ENCODE data around the gene CUTA.

CUTA gene

GRCh38 chr6:33417128-33417902, 592 bp downstream of the CUTA start (continued):
- peak; percentile 72 for TF ChIP-seq ZNF335 (tag by site-specific recombination; conservative IDR thresholded peaks at IDR 0.05)
- TF ChIP-seq, protein P1, sequence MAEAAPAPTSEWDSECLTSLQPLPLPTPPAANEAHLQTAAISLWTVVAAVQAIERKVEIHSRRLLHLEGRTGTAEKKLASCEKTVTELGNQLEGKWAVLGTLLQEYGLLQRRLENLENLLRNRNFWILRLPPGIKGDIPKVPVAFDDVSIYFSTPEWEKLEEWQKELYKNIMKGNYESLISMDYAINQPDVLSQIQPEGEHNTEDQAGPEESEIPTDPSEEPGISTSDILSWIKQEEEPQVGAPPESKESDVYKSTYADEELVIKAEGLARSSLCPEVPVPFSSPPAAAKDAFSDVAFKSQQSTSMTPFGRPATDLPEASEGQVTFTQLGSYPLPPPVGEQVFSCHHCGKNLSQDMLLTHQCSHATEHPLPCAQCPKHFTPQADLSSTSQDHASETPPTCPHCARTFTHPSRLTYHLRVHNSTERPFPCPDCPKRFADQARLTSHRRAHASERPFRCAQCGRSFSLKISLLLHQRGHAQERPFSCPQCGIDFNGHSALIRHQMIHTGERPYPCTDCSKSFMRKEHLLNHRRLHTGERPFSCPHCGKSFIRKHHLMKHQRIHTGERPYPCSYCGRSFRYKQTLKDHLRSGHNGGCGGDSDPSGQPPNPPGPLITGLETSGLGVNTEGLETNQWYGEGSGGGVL (tag by site-specific recombination; IDR thresholded peaks at IDR 0.05): peak; percentile 26; the same call in 1 of the 2 replicates
- TF ChIP-seq, protein P2, sequence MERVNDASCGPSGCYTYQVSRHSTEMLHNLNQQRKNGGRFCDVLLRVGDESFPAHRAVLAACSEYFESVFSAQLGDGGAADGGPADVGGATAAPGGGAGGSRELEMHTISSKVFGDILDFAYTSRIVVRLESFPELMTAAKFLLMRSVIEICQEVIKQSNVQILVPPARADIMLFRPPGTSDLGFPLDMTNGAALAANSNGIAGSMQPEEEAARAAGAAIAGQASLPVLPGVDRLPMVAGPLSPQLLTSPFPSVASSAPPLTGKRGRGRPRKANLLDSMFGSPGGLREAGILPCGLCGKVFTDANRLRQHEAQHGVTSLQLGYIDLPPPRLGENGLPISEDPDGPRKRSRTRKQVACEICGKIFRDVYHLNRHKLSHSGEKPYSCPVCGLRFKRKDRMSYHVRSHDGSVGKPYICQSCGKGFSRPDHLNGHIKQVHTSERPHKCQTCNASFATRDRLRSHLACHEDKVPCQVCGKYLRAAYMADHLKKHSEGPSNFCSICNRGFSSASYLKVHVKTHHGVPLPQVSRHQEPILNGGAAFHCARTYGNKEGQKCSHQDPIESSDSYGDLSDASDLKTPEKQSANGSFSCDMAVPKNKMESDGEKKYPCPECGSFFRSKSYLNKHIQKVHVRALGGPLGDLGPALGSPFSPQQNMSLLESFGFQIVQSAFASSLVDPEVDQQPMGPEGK (tag by site-specific recombination; IDR thresholded peaks at IDR 0.05): peak; percentile 66
- peak; percentile 2; the same call in 1 of the 2 replicates for TF ChIP-seq ZBTB17 (tag by site-specific recombination; IDR thresholded peaks at IDR 0.05)

DNA sequence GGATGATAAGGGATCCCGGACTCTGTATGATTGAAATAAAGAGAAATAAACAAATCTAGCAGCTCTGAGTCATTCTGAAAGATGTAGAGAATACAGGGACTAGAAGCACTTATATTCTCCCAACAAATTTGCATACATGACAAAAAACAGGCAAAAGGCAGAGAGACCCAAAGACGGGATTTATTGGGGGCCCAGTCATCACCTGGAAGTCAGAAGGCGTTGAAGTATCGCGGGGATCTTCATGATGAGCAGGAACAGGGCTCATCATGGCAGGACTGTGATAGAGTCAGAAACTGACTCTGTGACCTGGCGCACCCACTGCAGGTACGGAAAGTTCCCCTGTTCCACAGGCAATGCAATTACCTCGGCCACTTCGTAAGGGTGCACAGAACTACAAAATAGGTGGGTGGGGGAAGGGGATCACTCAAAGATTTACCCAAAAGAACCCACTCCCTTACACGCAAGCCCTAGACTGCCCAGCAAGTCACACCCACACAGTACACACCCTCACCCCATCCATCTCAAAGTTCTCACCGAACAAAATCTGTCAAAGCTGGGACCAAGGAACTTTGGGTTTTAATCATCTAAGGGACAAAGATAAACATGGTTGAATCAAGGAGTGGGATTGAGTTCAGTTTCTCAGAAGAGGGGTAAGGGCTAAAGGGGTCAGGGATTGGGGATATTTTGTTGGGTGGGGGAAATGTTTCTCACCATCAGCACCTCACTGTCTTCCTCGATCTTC, 1.4 kb downstream of the CUTA start:
- Histone ChIP-seq H3K4me1 (ENCODE audit: control insufficient read depth, insufficient read depth, low read length) (no peaks in the 10 kb centered on the region), H3K9me3 (ENCODE audit: control insufficient read depth, insufficient read depth, low read depth, low read length) (no peaks in the 10 kb centered on the region), H3K36me3 (ENCODE audit: control insufficient read depth in 2 of 2, insufficient read depth in 1 of 2, low read length in 2 of 2) (peaks cover 0 to 44% of the 10 kb centered on the region in 2 experiments; a peak in 1 of 3 replicates), H3K27ac (ENCODE audit: extremely low read depth, low read depth, low read length) (no peak overlapping the region), H3K4me3 (ENCODE audit: low read depth, low read length) (peak overlapping the region; percentile 40)
- ChIA-PET CTCF (interaction anchor here (0.7 to 2.1 kb wide), 6 partner anchors 10 to 137 kb away, joined by 3 to 7 read pairs (median 4); partner anchors contain the start of gene ZBTB9), POLR2A (interaction anchor here (0.6 to 3.4 kb wide), 3 partner anchors 10 to 169 kb away, joined by 4 to 14 read pairs (median 6); partner anchors contain the start of gene ZBTB9)
- TF ChIP-seq, protein P3, sequence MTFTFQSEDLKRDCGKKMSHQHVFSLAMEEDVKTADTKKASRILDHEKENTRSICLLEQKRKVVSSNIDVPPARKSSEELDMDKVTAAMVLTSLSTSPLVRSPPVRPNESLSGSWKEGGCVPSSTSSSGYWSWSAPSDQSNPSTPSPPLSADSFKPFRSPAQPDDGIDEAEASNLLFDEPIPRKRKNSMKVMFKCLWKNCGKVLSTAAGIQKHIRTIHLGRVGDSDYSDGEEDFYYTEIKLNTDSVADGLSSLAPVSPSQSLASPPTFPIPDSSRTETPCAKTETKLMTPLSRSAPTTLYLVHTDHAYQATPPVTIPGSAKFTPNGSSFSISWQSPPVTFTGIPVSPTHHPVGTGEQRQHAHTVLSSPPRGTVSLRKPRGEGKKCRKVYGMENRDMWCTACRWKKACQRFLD (tag by site-specific recombination; IDR thresholded peaks at IDR 0.05): no peak
- TF ChIP-seq ZNF157 (tag by site-specific recombination; IDR thresholded peaks at IDR 0.05) (no peak), ZNF530 (tag by site-specific recombination; IDR thresholded peaks at IDR 0.05; ENCODE audit: low read depth) (no peak), ZFHX2 (tag by site-specific recombination; conservative IDR thresholded peaks at IDR 0.05) (peak; percentile 59), ZNF391 (tag by site-specific recombination; IDR thresholded peaks at IDR 0.05; ENCODE audit: borderline replicate concordance, low read depth) (no peak), EGR2 (tag by site-specific recombination; IDR thresholded peaks at IDR 0.05; ENCODE audit: low read depth) (peak; percentile 7; the same call in 1 of the 2 replicates), ZBTB48 (tag by site-specific recombination; IDR thresholded peaks at IDR 0.05) (peak; percentile 44; the same call in 1 of the 2 replicates)
- TF ChIP-seq, protein P4, sequence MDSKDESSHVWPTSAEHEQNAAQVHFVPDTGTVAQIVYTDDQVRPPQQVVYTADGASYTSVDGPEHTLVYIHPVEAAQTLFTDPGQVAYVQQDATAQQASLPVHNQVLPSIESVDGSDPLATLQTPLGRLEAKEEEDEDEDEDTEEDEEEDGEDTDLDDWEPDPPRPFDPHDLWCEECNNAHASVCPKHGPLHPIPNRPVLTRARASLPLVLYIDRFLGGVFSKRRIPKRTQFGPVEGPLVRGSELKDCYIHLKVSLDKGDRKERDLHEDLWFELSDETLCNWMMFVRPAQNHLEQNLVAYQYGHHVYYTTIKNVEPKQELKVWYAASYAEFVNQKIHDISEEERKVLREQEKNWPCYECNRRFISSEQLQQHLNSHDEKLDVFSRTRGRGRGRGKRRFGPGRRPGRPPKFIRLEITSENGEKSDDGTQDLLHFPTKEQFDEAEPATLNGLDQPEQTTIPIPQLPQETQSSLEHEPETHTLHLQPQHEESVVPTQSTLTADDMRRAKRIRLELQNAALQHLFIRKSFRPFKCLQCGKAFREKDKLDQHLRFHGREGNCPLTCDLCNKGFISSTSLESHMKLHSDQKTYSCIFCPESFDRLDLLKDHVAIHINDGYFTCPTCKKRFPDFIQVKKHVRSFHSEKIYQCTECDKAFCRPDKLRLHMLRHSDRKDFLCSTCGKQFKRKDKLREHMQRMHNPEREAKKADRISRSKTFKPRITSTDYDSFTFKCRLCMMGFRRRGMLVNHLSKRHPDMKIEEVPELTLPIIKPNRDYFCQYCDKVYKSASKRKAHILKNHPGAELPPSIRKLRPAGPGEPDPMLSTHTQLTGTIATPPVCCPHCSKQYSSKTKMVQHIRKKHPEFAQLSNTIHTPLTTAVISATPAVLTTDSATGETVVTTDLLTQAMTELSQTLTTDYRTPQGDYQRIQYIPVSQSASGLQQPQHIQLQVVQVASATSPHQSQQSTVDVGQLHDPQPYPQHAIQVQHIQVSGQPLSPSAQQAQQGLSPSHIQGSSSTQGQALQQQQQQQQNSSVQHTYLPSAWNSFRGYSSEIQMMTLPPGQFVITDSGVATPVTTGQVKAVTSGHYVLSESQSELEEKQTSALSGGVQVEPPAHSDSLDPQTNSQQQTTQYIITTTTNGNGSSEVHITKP (tag by site-specific recombination; IDR thresholded peaks at IDR 0.05): peak; percentile 46; the same call in 1 of the 2 replicates
- TF ChIP-seq, protein P5, sequence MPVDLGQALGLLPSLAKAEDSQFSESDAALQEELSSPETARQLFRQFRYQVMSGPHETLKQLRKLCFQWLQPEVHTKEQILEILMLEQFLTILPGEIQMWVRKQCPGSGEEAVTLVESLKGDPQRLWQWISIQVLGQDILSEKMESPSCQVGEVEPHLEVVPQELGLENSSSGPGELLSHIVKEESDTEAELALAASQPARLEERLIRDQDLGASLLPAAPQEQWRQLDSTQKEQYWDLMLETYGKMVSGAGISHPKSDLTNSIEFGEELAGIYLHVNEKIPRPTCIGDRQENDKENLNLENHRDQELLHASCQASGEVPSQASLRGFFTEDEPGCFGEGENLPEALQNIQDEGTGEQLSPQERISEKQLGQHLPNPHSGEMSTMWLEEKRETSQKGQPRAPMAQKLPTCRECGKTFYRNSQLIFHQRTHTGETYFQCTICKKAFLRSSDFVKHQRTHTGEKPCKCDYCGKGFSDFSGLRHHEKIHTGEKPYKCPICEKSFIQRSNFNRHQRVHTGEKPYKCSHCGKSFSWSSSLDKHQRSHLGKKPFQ (tag by site-specific recombination; IDR thresholded peaks at IDR 0.05): 0 out of 2 replicates have a peak, but pooled peaks have one; percentile 21

All from HEK293 (cell line).